Measurements from ENCODE around the gene TMEM201. TPM values are rescaled to one million over a fixed set of nuclear protein-coding genes. Genes with fewer than 3 reads are reported as not detected.
A peak's percentile ranks its signal among the peaks of the same experiment; 100 is the strongest.

TMEM201 gene
- total and polyA plus RNA-seq, 2 of the 13 experiments (the other 11 are each of a cell fraction or from before 2014, with no cell fraction given): 1.5 to 8.2 TPM

DNA sequence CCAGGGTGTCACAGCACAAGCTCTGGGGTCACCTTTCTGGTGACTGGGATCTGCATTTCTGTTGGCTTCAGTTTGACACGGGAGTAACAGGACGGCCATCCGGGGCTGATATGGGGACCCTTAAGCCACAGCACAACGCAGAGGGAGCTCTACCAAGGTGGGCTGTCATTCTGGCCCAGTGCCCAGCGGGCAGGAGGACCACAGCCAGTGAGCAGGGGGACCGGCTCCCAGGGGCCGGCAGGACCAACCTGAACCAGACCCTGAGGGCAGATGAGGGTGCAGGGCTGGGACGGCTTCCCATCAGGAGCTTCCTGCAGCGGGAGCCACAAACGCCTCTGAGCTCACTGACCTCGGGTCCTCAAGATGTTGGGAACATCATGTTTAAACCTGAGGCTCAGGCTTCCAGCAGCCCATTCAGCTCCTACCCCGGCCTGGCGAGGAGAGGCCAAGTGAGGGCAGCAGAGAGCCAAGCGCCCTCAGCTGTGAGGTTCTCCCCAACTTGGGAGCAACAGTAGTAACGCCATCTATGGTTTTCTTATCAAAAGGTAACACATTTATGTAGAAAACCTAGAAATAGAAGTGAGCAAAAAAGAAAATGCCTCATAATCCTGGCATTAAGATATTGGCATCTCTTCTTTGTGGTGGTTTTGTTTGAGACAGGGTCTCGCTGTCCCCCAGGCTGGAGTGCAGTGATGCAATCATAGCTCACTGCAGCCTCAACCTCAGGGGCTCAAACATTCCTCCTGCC is 26.8 kb downstream of the TMEM201 start (continued):
- TF ChIP-seq ZNF256 (CRISPR knock-in tag; conservative IDR thresholded peaks at IDR 0.05) (0 out of 2 replicates have a peak, but pooled peaks have one; percentile 28), ASH2L (IDR thresholded peaks at IDR 0.05; ENCODE audit: insufficient read length, low read depth, low read length) (no peak), PCBP2 (optimal IDR thresholded peaks at IDR 0.05; ENCODE audit: low read depth, low read length, poor library complexity, severe bottlenecking) (no peak), POLR2G (IDR thresholded peaks at IDR 0.05; ENCODE audit: low read depth, low read length) (peak; percentile 31; the same call in 1 of the 2 replicates), ZSCAN20 (CRISPR knock-in tag; IDR thresholded peaks at IDR 0.05; ENCODE audit: borderline replicate concordance) (no peak), SMYD3 (CRISPR knock-in tag; IDR thresholded peaks at IDR 0.05) (no peak), ZSCAN22 (CRISPR knock-in tag; IDR thresholded peaks at IDR 0.05) (no peak), ZNF775 (CRISPR knock-in tag; IDR thresholded peaks at IDR 0.05; ENCODE audit: borderline replicate concordance) (no peak), XRCC5 (optimal IDR thresholded peaks at IDR 0.05; ENCODE audit: low read length) (peak; percentile 42), DMAP1 (CRISPR knock-in tag; IDR thresholded peaks at IDR 0.05) (no peak), SP1 (IDR thresholded peaks at IDR 0.05) (no peak), SP1 (CRISPR knock-in tag; IDR thresholded peaks at IDR 0.05) (no peak), ZNF737 (CRISPR knock-in tag; IDR thresholded peaks at IDR 0.05; ENCODE audit: borderline replicate concordance) (no peak), ATM (IDR thresholded peaks at IDR 0.05; ENCODE audit: borderline replicate concordance) (no peak), ZNF773 (CRISPR knock-in tag; IDR thresholded peaks at IDR 0.05; ENCODE audit: borderline replicate concordance) (no peak), ZNF768 (CRISPR knock-in tag; IDR thresholded peaks at IDR 0.05) (no peak), RAD51 (IDR thresholded peaks at IDR 0.05; ENCODE audit: borderline replicate concordance) (no peak), MTA1 (CRISPR knock-in tag; IDR thresholded peaks at IDR 0.05; ENCODE audit: borderline replicate concordance) (no peak), ZNF224 (CRISPR knock-in tag; IDR thresholded peaks at IDR 0.05) (no peak)
- TF ChIP-seq, protein P1, sequence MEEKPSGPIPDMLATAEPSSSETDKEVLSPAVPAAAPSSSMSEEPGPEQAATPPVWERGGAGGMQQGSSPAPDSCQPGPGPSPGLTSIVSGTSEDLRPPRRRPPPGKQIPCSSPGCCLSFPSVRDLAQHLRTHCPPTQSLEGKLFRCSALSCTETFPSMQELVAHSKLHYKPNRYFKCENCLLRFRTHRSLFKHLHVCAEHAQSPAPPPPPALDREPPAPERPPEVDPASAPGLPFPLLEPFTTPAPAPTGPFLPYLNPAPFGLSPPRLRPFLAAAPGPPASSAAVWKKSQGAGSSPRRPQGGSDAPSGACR (CRISPR knock-in tag; IDR thresholded peaks at IDR 0.05): no peak
- TF ChIP-seq, protein P2, sequence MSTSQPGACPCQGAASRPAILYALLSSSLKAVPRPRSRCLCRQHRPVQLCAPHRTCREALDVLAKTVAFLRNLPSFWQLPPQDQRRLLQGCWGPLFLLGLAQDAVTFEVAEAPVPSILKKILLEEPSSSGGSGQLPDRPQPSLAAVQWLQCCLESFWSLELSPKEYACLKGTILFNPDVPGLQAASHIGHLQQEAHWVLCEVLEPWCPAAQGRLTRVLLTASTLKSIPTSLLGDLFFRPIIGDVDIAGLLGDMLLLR (CRISPR knock-in tag; IDR thresholded peaks at IDR 0.05): no peak
- TF ChIP-seq, protein P3, sequence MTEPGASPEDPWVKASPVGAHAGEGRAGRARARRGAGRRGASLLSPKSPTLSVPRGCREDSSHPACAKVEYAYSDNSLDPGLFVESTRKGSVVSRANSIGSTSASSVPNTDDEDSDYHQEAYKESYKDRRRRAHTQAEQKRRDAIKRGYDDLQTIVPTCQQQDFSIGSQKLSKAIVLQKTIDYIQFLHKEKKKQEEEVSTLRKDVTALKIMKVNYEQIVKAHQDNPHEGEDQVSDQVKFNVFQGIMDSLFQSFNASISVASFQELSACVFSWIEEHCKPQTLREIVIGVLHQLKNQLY (CRISPR knock-in tag; IDR thresholded peaks at IDR 0.05): no peak
- TF ChIP-seq, protein P4, sequence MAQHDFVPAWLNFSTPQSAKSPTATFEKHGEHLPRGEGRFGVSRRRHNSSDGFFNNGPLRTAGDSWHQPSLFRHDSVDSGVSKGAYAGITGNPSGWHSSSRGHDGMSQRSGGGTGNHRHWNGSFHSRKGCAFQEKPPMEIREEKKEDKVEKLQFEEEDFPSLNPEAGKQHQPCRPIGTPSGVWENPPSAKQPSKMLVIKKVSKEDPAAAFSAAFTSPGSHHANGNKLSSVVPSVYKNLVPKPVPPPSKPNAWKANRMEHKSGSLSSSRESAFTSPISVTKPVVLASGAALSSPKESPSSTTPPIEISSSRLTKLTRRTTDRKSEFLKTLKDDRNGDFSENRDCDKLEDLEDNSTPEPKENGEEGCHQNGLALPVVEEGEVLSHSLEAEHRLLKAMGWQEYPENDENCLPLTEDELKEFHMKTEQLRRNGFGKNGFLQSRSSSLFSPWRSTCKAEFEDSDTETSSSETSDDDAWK (CRISPR knock-in tag; IDR thresholded peaks at IDR 0.05): no peak
- TF ChIP-seq, protein P5, sequence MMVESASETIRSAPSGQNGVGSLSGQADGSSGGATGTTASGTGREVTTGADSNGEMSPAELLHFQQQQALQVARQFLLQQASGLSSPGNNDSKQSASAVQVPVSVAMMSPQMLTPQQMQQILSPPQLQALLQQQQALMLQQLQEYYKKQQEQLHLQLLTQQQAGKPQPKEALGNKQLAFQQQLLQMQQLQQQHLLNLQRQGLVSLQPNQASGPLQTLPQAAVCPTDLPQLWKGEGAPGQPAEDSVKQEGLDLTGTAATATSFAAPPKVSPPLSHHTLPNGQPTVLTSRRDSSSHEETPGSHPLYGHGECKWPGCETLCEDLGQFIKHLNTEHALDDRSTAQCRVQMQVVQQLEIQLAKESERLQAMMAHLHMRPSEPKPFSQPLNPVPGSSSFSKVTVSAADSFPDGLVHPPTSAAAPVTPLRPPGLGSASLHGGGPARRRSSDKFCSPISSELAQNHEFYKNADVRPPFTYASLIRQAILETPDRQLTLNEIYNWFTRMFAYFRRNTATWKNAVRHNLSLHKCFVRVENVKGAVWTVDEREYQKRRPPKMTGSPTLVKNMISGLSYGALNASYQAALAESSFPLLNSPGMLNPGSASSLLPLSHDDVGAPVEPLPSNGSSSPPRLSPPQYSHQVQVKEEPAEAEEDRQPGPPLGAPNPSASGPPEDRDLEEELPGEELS (CRISPR knock-in tag; IDR thresholded peaks at IDR 0.05): no peak
- TF ChIP-seq, protein P6, sequence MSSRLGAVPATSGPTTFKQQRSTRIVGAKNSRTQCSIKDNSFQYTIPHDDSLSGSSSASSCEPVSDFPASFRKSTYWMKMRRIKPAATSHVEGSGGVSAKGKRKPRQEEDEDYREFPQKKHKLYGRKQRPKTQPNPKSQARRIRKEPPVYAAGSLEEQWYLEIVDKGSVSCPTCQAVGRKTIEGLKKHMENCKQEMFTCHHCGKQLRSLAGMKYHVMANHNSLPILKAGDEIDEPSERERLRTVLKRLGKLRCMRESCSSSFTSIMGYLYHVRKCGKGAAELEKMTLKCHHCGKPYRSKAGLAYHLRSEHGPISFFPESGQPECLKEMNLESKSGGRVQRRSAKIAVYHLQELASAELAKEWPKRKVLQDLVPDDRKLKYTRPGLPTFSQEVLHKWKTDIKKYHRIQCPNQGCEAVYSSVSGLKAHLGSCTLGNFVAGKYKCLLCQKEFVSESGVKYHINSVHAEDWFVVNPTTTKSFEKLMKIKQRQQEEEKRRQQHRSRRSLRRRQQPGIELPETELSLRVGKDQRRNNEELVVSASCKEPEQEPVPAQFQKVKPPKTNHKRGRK (CRISPR knock-in tag; IDR thresholded peaks at IDR 0.05): no peak
